Loucy (cell line): Measurements from ENCODE around the gene TLR8.

Source experiments
- H2AFZ ChIP-seq: fragments of 200-600 bp; sonication (generic); 2 replicates; pipeline ENCODE4 v1.6.0; 2016; ENCODE audit warnings: antibody characterized with exemption, mild to moderate bottlenecking, low read length, moderate library complexity
- H3F3A ChIP-seq: fragments of 200-600 bp; 2 replicates; pipeline ENCODE4 v1.6.0; 2016; ENCODE audit warnings: antibody characterized with exemption, low read depth, mild to moderate bottlenecking
- H3K27me3 ChIP-seq: fragments of 200-600 bp; sonication (generic); 2 replicates; pipeline ENCODE4 v1.6.1; 2014; ENCODE audit warnings: low read length, mild to moderate bottlenecking; ENCODE audit not compliant: insufficient read depth, poor library complexity, severe bottlenecking
- H3K36me3 ChIP-seq: fragments of 200-600 bp; sonication (generic); 2 replicates; pipeline ENCODE4 v1.6.1; 2016; ENCODE audit warnings: low read length; ENCODE audit not compliant: insufficient read depth
- H3K4me1 ChIP-seq: fragments of 200-600 bp; sonication (generic); 2 replicates; pipeline ENCODE4 v1.5.1; 2014; ENCODE audit warnings: low read length, mild to moderate bottlenecking; ENCODE audit not compliant: insufficient read depth, poor library complexity, severe bottlenecking
- H3K4me2 ChIP-seq: fragments of 200-600 bp; sonication (generic); 2 replicates; pipeline ENCODE4 v1.6.0; 2014; ENCODE audit warnings: antibody characterized with exemption, low read length, low read depth, mild to moderate bottlenecking; ENCODE audit not compliant: poor library complexity, severe bottlenecking
- H3K4me3 ChIP-seq: fragments of 200-600 bp; sonication (generic); 2 replicates; pipeline ENCODE4 v1.5.1; 2014; ENCODE audit warnings: low read length, mild to moderate bottlenecking, mixed read lengths; ENCODE audit not compliant: poor library complexity, severe bottlenecking
- H3K79me2 ChIP-seq: fragments of 200-600 bp; sonication (generic); 2 replicates; pipeline ENCODE4 v1.6.1; 2014; ENCODE audit warnings: low read length; ENCODE audit not compliant: insufficient read depth
- H3K9ac ChIP-seq: fragments of 200-600 bp; sonication (generic); 2 replicates; pipeline ENCODE4 v1.6.0; 2014; ENCODE audit warnings: mild to moderate bottlenecking, low read depth, low read length, moderate library complexity; ENCODE audit not compliant: poor library complexity, severe bottlenecking
- H3K9me2 ChIP-seq: fragments of 200-600 bp; sonication (generic); replicated peaks from 2 replicates; pipeline ENCODE4 v1.6.1; 2016; ENCODE audit warnings: low read depth, low read length, mixed read lengths
- H3K9me3 ChIP-seq: fragments of 200-600 bp; sonication (generic); 2 replicates; pipeline ENCODE4 v1.6.1; 2014; ENCODE audit warnings: mild to moderate bottlenecking, antibody characterized with exemption, low read length, low read depth; ENCODE audit not compliant: insufficient read depth
- H4K20me1 ChIP-seq: fragments of 200-600 bp; sonication (generic); 2 replicates; pipeline ENCODE4 v1.6.0; 2014; ENCODE audit warnings: antibody characterized with exemption, low read length, mild to moderate bottlenecking; ENCODE audit not compliant: insufficient read depth, poor library complexity, severe bottlenecking
- EZH2phosphoT487 ChIP-seq: fragments of 200-600 bp; IDR thresholded peaks from 2 replicates; pipeline ENCODE4 v1.6.1; 2018; ENCODE audit warnings: antibody characterized with exemption, mild to moderate bottlenecking, moderate library complexity, borderline replicate concordance
- TF ChIP-seq, protein P1 (sequence below): fragments of 200-600 bp; sonication (generic); conservative IDR thresholded peaks from 2 replicates; pipeline ENCODE4 v1.5.1; 2014; ENCODE audit warnings: mild to moderate bottlenecking, antibody characterized with exemption, low read length

TLR8 gene

DNA sequence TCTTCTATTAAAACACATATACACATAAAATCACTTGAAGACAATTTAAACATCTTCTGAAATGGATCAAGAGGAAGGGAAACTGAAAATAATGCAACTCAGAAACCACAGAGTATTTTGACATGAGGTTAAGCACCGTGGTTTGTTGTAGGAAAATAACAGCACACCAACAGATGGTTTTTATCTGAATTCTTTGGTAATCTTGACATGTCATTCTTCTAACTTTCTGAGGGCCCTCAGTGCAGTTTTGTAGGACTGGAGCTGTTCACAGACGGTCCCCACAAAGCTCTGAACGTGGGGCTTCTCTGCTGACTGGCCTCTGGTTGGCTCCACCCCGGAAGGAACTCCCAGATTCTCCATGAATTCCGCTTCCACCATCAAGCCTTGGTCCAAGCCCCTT lies 16.0 kb upstream of the TLR8 start:
- H3K36me3 ChIP-seq, result no peaks in the 10 kb centered on the region
- no peaks in the 10 kb centered on the region for H3K79me2 ChIP-seq
- no peaks in the 10 kb centered on the region for H4K20me1 ChIP-seq
- H3K4me3 ChIP-seq, result no peak overlapping the region
- no peaks in the 10 kb centered on the region for H3K27me3 ChIP-seq
- H2AFZ ChIP-seq, result no peak overlapping the region
- H3K4me1 ChIP-seq, result no peaks in the 10 kb centered on the region
- H3F3A ChIP-seq, result no peaks in the 10 kb centered on the region
- H3K4me2 ChIP-seq, result no peak overlapping the region
- no peak overlapping the region for H3K9ac ChIP-seq
- TF ChIP-seq, protein P1, sequence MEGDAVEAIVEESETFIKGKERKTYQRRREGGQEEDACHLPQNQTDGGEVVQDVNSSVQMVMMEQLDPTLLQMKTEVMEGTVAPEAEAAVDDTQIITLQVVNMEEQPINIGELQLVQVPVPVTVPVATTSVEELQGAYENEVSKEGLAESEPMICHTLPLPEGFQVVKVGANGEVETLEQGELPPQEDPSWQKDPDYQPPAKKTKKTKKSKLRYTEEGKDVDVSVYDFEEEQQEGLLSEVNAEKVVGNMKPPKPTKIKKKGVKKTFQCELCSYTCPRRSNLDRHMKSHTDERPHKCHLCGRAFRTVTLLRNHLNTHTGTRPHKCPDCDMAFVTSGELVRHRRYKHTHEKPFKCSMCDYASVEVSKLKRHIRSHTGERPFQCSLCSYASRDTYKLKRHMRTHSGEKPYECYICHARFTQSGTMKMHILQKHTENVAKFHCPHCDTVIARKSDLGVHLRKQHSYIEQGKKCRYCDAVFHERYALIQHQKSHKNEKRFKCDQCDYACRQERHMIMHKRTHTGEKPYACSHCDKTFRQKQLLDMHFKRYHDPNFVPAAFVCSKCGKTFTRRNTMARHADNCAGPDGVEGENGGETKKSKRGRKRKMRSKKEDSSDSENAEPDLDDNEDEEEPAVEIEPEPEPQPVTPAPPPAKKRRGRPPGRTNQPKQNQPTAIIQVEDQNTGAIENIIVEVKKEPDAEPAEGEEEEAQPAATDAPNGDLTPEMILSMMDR, result no peak
- no peak for TF ChIP-seq EZH2phosphoT487
- no peaks in the 10 kb centered on the region for H3K9me3 ChIP-seq
- H3K9me2 ChIP-seq, result no peaks in the 10 kb centered on the region

DNA sequence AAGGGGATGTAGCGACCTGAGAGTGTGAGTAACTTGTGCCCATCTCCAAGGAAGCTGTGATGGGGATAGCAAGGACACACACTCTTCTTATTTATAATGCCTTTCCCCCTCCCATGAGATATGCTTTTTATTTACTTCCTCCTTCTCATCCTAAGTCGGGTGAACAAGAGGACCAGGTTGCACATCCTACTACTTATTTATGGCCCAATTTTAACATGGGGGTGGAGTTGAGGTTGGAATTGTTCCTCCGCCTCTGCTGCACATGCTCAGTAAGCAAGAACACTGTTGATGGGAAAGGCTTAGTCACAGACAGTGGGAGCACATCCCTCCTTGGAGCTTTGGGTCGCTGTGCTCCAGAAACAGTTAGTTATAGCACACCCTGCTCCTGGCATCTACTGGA lies 15.2 kb upstream of the TLR8 start:
- no peaks in the 10 kb centered on the region for H3K79me2 ChIP-seq
- no peaks in the 10 kb centered on the region for H3K36me3 ChIP-seq
- H3K9me3 ChIP-seq, result no peaks in the 10 kb centered on the region
- H3K9me2 ChIP-seq, result no peaks in the 10 kb centered on the region
- TF ChIP-seq, protein P1, result no peak
- no peaks in the 10 kb centered on the region for H3K4me1 ChIP-seq
- no peaks in the 10 kb centered on the region for H3F3A ChIP-seq
- no peak overlapping the region for H3K4me3 ChIP-seq
- no peak overlapping the region for H3K9ac ChIP-seq
- H3K27me3 ChIP-seq, result no peaks in the 10 kb centered on the region
- no peak overlapping the region for H3K4me2 ChIP-seq
- no peaks in the 10 kb centered on the region for H4K20me1 ChIP-seq
- H2AFZ ChIP-seq, result no peak overlapping the region

DNA sequence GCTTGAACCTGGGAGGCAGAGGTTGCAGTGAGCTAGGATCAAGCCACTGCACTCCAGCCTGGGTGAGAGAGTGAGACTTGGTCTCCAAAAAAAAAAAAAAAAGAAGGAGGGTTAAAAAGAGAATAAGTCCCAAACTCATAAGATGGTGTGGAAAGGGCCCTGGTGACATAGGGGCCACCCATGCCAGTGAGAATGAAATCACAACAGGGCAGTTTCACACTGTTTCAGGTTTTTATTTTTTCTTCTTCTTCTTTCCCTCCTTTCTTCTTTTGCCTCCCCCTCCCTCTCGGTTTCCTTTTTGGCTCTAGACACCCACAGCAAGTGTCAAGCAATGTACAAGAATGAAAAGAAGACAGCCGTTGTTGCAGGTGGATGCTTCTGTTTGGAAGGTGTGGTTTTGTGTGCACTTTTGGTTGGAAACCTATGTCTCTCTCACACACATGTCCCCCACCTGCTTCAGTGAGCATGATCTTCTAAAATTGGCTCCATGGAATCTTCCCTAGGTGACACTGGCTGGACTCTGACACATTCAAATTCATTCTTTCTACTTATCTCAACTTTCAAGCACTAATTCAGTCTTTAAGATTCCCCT lies 14.4 kb upstream of the TLR8 start:
- no peak overlapping the region for H3K4me2 ChIP-seq
- no peaks in the 10 kb centered on the region for H3K79me2 ChIP-seq
- no peak overlapping the region for H2AFZ ChIP-seq
- no peak overlapping the region for H3K4me3 ChIP-seq
- H3K9me3 ChIP-seq, result no peaks in the 10 kb centered on the region
- no peak overlapping the region for H3K9ac ChIP-seq
- no peaks in the 10 kb centered on the region for H3F3A ChIP-seq
- H3K27me3 ChIP-seq, result no peaks in the 10 kb centered on the region
- no peaks in the 10 kb centered on the region for H4K20me1 ChIP-seq
- TF ChIP-seq EZH2phosphoT487, result no peak
- TF ChIP-seq, protein P1, result no peak
- no peaks in the 10 kb centered on the region for H3K36me3 ChIP-seq
- no peaks in the 10 kb centered on the region for H3K9me2 ChIP-seq
- H3K4me1 ChIP-seq, result no peaks in the 10 kb centered on the region
